ENCODE results near the gene LCA5.

Gene LCA5

DNA sequence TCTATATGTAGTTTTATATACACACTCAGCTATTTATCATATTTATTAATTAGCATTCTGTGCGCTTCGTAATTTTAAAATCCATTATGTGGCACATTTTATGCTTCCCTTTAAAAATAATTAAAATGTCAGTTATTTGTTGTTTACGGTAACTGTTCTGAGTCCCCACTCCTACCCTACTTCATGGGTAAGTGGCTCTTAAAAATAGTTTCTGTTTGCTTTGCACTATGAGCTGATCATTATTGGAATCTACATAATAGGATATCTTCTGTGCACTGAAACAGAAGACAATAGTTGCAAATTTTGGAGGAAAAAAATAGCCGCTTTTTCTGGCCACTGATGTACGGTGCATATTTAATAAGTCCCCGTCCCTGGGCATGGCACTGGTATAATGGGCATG lies 25.2 kb downstream of the LCA5 start:
- H3K9ac ChIP-seq (ENCODE audit: low read depth, low read length): no peak overlapping the region
- 0 out of 2 replicates have a peak, but pooled peaks cover 3% of the 10 kb centered on the region for H3K36me3 ChIP-seq (ENCODE audit: control insufficient read depth, insufficient read depth, low read length)
- H3K9me3 ChIP-seq (ENCODE audit: control insufficient read depth, insufficient read depth, low read length): no peaks in the 10 kb centered on the region
- H3K27me3 ChIP-seq (ENCODE audit: control insufficient read depth, insufficient read depth, low read length): no peaks in the 10 kb centered on the region
- H3K4me1 ChIP-seq (ENCODE audit: control insufficient read depth, insufficient read depth, low read length): peaks cover 7% of the 10 kb centered on the region; the same call in 1 of the 2 replicates
- H3K4me3 ChIP-seq (ENCODE audit: low read depth, low read length): no peak overlapping the region
- H3K27ac ChIP-seq (ENCODE audit: low read depth, low read length): no peak overlapping the region

- Histone ChIP-seq H3K9me3 (ENCODE audit: control insufficient read depth, insufficient read depth, low read length) (no peaks in the 10 kb centered on the region), H3K4me1 (ENCODE audit: control insufficient read depth, insufficient read depth, low read length) (peaks cover 3% of the 10 kb centered on the region; the same call in 1 of the 2 replicates), H3K36me3 (ENCODE audit: control insufficient read depth, insufficient read depth, low read length) (0 out of 2 replicates have a peak, but pooled peaks cover 3% of the 10 kb centered on the region), H3K4me3 (ENCODE audit: low read depth, low read length) (no peak overlapping the region), H3K9ac (ENCODE audit: low read depth, low read length) (no peak overlapping the region), H3K27ac (ENCODE audit: low read depth, low read length) (no peak overlapping the region), H3K27me3 (ENCODE audit: control insufficient read depth, insufficient read depth, low read length) (no peaks in the 10 kb centered on the region)
Measured at GRCh38 chr6:79510707-79511106, 26.5 kb downstream of the LCA5 start.

GRCh38 chr6:79506251-79506650 lies 31.0 kb downstream of the LCA5 start:
- Histone ChIP-seq H3K9me3 (ENCODE audit: control insufficient read depth, insufficient read depth, low read length) (no peaks in the 10 kb centered on the region), H3K36me3 (ENCODE audit: control insufficient read depth, insufficient read depth, low read length) (no peaks in the 10 kb centered on the region), H3K27me3 (ENCODE audit: control insufficient read depth, insufficient read depth, low read length) (no peaks in the 10 kb centered on the region), H3K4me3 (ENCODE audit: low read depth, low read length) (no peak overlapping the region), H3K9ac (ENCODE audit: low read depth, low read length) (no peak overlapping the region), H3K4me1 (ENCODE audit: control insufficient read depth, insufficient read depth, low read length) (no peaks in the 10 kb centered on the region), H3K27ac (ENCODE audit: low read depth, low read length) (no peak overlapping the region)

DNA sequence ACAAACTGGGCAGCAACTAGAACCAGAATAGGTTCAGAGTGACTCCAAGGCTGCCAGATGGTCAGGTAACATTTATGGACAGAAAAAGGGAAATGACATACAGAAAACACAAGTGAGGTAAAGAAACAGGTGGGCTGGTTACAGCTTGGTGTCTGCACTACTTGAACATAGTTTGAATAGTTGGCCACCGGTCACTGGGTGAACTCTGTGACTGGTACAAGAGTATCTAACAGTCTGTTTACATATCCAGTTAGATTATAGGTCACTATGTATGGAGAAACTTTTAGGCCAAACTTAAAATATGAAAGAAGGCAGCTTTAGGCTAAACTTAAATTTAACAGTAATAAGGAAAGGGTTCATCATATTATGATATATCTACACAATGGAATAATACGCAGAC lies 32.9 kb downstream of the LCA5 start:
- Histone ChIP-seq H3K27me3 (ENCODE audit: control insufficient read depth, insufficient read depth, low read length) (no peaks in the 10 kb centered on the region), H3K9me3 (ENCODE audit: control insufficient read depth, insufficient read depth, low read length) (no peaks in the 10 kb centered on the region), H3K36me3 (ENCODE audit: control insufficient read depth, insufficient read depth, low read length) (no peaks in the 10 kb centered on the region), H3K9ac (ENCODE audit: low read depth, low read length) (no peak overlapping the region), H3K4me3 (ENCODE audit: low read depth, low read length) (no peak overlapping the region), H3K27ac (ENCODE audit: low read depth, low read length) (no peak overlapping the region), H3K4me1 (ENCODE audit: control insufficient read depth, insufficient read depth, low read length) (no peaks in the 10 kb centered on the region)

GRCh38 chr6:79498842-79499241 lies 38.4 kb downstream of the LCA5 start:
- no peak overlapping the region for H3K27ac ChIP-seq (ENCODE audit: low read depth, low read length)
- H3K27me3 ChIP-seq (ENCODE audit: control insufficient read depth, insufficient read depth, low read length): no peaks in the 10 kb centered on the region
- H3K4me3 ChIP-seq (ENCODE audit: low read depth, low read length): no peak overlapping the region
- H3K4me1 ChIP-seq (ENCODE audit: control insufficient read depth, insufficient read depth, low read length): peaks cover 6% of the 10 kb centered on the region; the same call in 1 of the 2 replicates
- H3K9me3 ChIP-seq (ENCODE audit: control insufficient read depth, insufficient read depth, low read length): no peaks in the 10 kb centered on the region
- H3K36me3 ChIP-seq (ENCODE audit: control insufficient read depth, insufficient read depth, low read length): no peaks in the 10 kb centered on the region
- no peak overlapping the region for H3K9ac ChIP-seq (ENCODE audit: low read depth, low read length)

DNA sequence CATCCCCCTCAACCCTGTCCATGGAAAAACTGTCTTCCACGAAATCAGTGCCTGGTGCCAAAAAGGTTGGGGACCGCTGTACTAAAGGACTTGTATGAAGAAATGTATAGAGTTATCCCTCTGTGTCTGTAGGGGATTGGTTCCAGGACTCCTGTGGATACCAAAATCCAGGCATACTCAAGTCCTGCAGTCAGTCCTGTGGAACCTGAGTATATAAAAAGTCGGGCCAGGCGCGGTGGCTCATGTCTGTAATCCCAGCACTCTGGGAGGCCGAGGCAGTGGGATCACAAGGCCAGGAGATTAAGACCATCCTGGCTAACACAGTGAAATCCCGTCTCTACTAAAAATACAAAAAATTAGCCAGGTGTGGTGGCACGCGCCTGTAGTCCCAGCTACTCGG lies 42.0 kb downstream of the LCA5 start:
- peaks cover 6% of the 10 kb centered on the region; the same call in 1 of the 2 replicates for H3K4me1 ChIP-seq (ENCODE audit: control insufficient read depth, insufficient read depth, low read length)
- no peak overlapping the region for H3K27ac ChIP-seq (ENCODE audit: low read depth, low read length)
- H3K9ac ChIP-seq (ENCODE audit: low read depth, low read length): no peak overlapping the region
- no peaks in the 10 kb centered on the region for H3K27me3 ChIP-seq (ENCODE audit: control insufficient read depth, insufficient read depth, low read length)
- no peaks in the 10 kb centered on the region; the same call in 1 of the 2 replicates for H3K36me3 ChIP-seq (ENCODE audit: control insufficient read depth, insufficient read depth, low read length)
- no peaks in the 10 kb centered on the region for H3K9me3 ChIP-seq (ENCODE audit: control insufficient read depth, insufficient read depth, low read length)
- no peak overlapping the region for H3K4me3 ChIP-seq (ENCODE audit: low read depth, low read length)

DNA sequence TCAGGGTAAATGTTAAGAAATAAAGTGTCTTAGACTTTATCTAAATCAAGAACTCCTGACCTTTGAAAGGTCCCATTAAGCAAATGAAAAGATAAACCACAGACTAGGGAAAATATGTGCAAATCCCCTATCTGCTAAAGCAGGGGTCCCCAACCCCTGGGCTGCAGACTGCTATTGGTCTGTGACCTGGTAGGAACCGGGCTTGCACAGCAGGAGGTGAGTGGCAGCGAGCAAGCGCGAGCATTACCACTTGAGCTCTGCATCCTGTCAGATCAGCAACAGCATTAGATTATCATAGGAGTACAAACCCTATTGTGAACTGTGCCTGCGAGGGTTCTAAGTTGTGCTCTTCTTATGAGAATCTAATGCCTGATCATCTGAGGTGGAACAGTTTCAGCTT lies 42.4 kb downstream of the LCA5 start:
- no peak overlapping the region for H3K27ac ChIP-seq (ENCODE audit: low read depth, low read length)
- peaks cover 6% of the 10 kb centered on the region; the same call in 1 of the 2 replicates for H3K4me1 ChIP-seq (ENCODE audit: control insufficient read depth, insufficient read depth, low read length)
- no peaks in the 10 kb centered on the region for H3K9me3 ChIP-seq (ENCODE audit: control insufficient read depth, insufficient read depth, low read length)
- H3K36me3 ChIP-seq (ENCODE audit: control insufficient read depth, insufficient read depth, low read length): no peaks in the 10 kb centered on the region; the same call in 1 of the 2 replicates
- H3K9ac ChIP-seq (ENCODE audit: low read depth, low read length): no peak overlapping the region
- H3K4me3 ChIP-seq (ENCODE audit: low read depth, low read length): no peak overlapping the region
- H3K27me3 ChIP-seq (ENCODE audit: control insufficient read depth, insufficient read depth, low read length): no peaks in the 10 kb centered on the region

DNA sequence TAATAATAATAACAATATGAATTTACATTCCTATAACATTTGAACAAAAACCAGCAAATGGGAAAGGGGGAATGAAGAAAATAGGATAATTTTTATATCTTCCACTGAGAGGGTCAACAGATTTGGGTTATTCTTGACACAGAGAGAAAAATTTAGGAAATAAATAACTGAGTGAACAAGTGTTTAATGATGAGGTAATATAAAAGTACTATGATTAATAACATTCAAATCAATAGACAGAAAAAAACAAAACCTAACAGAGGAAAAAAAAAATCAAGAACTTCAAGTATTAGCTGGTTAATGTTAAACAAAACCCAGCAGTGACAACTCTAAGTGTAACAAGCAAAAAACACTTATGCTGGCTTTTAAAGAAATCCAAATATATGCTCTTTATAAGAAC lies 66.5 kb downstream of the LCA5 start:
- no peaks in the 10 kb centered on the region for H3K9me3 ChIP-seq (ENCODE audit: control insufficient read depth, insufficient read depth, low read length)
- no peak overlapping the region for H3K4me3 ChIP-seq (ENCODE audit: low read depth, low read length)

GRCh38 chr6:79469376-79470246 lies 67.6 kb downstream of the LCA5 start:
- Histone ChIP-seq H3K4me3 (ENCODE audit: low read depth, low read length) (no peak overlapping the region), H3K9me3 (ENCODE audit: control insufficient read depth, insufficient read depth, low read length) (no peaks in the 10 kb centered on the region), H3K36me3 (ENCODE audit: control insufficient read depth, insufficient read depth, low read length) (no peaks in the 10 kb centered on the region), H3K4me1 (ENCODE audit: control insufficient read depth, insufficient read depth, low read length) (peaks cover 11% of the 10 kb centered on the region), H3K27ac (ENCODE audit: low read depth, low read length) (no peak overlapping the region), H3K9ac (ENCODE audit: low read depth, low read length) (no peak overlapping the region), H3K27me3 (ENCODE audit: control insufficient read depth, insufficient read depth, low read length) (no peaks in the 10 kb centered on the region)

More for the DNA sequence above, 66.5 kb downstream of the LCA5 start:
- Histone ChIP-seq H3K27ac (ENCODE audit: low read depth, low read length) (no peak overlapping the region), H3K4me1 (ENCODE audit: control insufficient read depth, insufficient read depth, low read length) (0 out of 2 replicates have a peak, but pooled peaks cover 1% of the 10 kb centered on the region), H3K36me3 (ENCODE audit: control insufficient read depth, insufficient read depth, low read length) (no peaks in the 10 kb centered on the region), H3K27me3 (ENCODE audit: control insufficient read depth, insufficient read depth, low read length) (no peaks in the 10 kb centered on the region), H3K9ac (ENCODE audit: low read depth, low read length) (no peak overlapping the region)

GRCh38 chr6:79468587-79468986 lies 68.6 kb downstream of the LCA5 start:
- Histone ChIP-seq H3K4me1 (ENCODE audit: control insufficient read depth, insufficient read depth, low read length) (peaks cover 19% of the 10 kb centered on the region), H3K4me3 (ENCODE audit: low read depth, low read length) (no peak overlapping the region), H3K9ac (ENCODE audit: low read depth, low read length) (no peak overlapping the region), H3K27ac (ENCODE audit: low read depth, low read length) (no peak overlapping the region), H3K9me3 (ENCODE audit: control insufficient read depth, insufficient read depth, low read length) (no peaks in the 10 kb centered on the region), H3K27me3 (ENCODE audit: control insufficient read depth, insufficient read depth, low read length) (no peaks in the 10 kb centered on the region), H3K36me3 (ENCODE audit: control insufficient read depth, insufficient read depth, low read length) (no peaks in the 10 kb centered on the region)

GRCh38 chr6:79468116-79468515 lies 69.1 kb downstream of the LCA5 start:
- H3K9me3 ChIP-seq (ENCODE audit: control insufficient read depth, insufficient read depth, low read length): no peaks in the 10 kb centered on the region
- no peak overlapping the region for H3K4me3 ChIP-seq (ENCODE audit: low read depth, low read length)
- peaks cover 24% of the 10 kb centered on the region for H3K4me1 ChIP-seq (ENCODE audit: control insufficient read depth, insufficient read depth, low read length)

More at GRCh38 chr6:79468116-79468515, 69.1 kb downstream of the LCA5 start:
- no peak overlapping the region for H3K9ac ChIP-seq (ENCODE audit: low read depth, low read length)
- no peaks in the 10 kb centered on the region for H3K36me3 ChIP-seq (ENCODE audit: control insufficient read depth, insufficient read depth, low read length)
- no peak overlapping the region for H3K27ac ChIP-seq (ENCODE audit: low read depth, low read length)
- no peaks in the 10 kb centered on the region for H3K27me3 ChIP-seq (ENCODE audit: control insufficient read depth, insufficient read depth, low read length)

All from HUES48 (cell line).